HG02884 (cell line): Measurements from ENCODE around the gene CBLB.

Source experiments
- ATAC-seq: cut with Tn5 transposase; IDR thresholded peaks from one replicate; pipeline ENCODE4 v1.9.1; 2021; ENCODE audit warnings: mild to moderate bottlenecking, moderate library complexity; ENCODE audit not compliant: unreplicated experiment

CBLB gene

GRCh38 chr3:105647047-105647446 is 221.8 kb downstream of the CBLB start:
- no peak for ATAC-seq

DNA sequence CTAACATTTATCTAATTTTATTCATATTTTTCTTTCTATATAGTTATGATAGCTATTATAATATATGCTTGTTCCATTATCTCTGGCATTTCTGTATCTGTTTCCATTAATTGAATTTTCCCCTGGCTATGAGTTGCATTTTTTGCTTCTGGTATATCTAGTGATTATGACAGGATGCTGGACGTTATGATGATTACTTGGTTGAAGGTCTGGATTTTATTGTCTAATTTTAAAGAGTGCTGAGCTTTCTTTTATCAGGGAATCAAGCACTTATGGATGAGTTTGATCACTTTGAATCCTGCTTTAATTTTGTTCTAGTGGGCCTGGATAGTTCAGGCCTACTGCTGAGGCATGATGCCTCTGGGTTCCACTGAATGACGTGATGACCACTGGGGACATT is 229.7 kb downstream of the CBLB start:
- no peak for ATAC-seq

DNA sequence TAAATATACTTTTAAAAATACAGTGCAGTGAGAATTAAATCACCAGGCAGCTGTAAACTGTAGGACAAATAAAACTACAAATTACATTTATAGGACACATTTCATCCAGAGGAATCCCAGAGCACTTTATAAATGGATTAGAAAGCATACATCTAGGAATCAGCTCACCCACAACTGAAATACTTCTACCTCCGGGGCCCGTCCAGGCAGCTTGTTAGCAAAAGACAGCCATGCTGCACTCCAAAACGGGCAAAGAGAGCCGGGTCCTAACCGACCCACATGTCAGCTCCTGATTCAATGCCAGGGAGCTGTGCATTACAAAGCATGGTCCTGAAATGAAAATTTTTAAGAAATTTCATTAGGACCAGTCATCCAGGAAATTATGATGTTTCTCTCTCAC is 234.1 kb downstream of the CBLB start:
- no peak for ATAC-seq

DNA sequence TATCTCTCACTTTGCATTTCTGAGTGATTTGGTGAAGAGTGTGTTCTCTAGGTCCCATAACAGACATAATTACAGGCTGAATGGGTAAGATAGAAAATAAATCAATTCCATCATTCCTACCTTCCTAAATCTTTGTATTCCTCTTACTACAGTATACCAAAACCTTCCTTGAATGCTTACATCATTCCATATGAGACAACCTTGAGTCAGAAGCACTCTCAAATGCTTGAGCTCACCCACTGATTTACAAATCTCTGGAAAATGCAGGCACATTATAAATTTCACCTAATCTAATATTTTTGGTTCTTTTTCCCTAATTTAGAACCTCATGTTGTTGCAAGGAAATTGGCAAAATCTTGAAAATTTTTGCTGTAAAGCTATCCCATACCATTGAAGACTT is 239.1 kb downstream of the CBLB start:
- ATAC-seq, result no peak

GRCh38 chr3:105626739-105627138 is 242.1 kb downstream of the CBLB start:
- ATAC-seq, result no peak

GRCh38 chr3:105622169-105622568 is 246.6 kb downstream of the CBLB start:
- ATAC-seq, result no peak

DNA sequence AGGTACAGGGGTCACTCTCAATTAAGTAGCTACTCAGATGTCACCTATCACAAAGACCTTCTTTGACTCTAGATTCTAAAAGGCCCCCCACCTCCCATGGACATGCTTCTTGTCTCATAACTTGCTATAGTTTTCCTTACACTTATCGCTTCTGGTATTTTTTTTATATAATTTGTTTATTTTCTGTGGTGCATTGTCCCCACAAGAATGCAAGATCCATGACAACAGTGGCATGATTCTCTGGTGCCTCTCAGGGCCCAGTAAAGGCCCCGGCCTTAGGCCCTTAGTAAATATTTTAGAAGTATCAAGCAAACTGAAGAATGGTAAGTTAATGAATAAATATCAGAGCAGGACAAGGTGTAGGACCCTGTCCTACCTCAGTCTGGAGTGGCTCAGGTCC is 248.6 kb downstream of the CBLB start:
- no peak for ATAC-seq

DNA sequence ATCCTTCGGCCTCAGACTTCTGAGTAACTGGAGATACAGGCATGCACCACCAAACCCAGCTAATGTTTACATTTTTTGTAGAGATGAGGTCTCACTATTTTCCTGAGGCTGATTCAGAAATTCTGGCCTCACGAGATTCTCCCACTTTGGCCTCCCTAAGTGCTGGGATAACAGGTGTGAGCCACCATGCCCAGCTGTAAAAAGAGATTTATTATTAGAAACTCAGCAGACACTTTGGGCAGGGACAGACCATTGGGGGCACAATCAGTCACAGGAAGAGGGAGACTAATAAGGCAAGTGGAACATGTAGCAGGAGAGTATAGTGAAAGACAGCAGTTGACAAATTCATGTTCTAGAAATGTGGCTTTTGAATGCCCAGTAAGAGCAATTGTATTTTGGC is 249.2 kb downstream of the CBLB start:
- no peak for ATAC-seq

- ATAC-seq, result no peak
These were observed 250.3 kb downstream of the CBLB start for GRCh38 chr3:105618556-105618955.

- ATAC-seq, result no peak
These were observed 252.3 kb downstream of the CBLB start for GRCh38 chr3:105616374-105617121.

- ATAC-seq, result no peak
These were observed 253.0 kb downstream of the CBLB start for GRCh38 chr3:105615814-105616213.

DNA sequence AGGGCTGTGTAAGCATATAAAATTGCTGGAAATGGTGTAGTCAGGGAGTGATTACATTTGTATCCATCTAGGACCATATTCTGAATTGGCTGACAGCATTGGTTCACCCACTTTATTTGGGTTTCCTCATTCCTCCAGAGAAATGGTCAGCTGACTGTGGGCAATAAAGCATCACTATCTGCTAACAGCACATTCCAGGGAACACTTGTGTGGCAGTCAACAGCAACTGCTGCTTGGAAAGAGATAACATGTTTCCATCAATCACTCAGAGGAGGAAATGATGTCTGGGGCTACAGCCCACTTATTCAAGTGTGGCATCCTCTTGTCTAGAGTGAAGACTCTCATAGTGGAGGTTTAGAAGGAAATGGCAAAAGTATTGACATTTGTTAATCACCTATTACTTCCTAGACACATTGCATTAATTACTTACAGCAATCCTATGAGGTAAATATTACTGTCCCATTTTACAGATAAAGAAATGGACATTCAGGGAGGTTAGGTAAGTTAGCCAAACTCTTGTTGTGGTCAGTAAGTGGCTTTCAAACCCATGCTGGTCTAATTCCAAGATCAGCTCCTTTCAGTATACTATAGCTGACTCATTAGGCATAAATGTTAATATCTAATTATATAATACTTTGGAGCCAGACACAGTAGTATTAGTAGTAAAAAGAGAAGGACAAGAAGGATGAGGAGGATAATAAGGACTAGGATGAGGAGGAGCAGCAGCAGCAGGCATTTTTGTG is 254.4 kb downstream of the CBLB start:
- no peak for ATAC-seq

- ATAC-seq, result no peak
These were observed 255.7 kb downstream of the CBLB start for GRCh38 chr3:105613120-105613519.

- ATAC-seq, result no peak
These were observed 257.3 kb downstream of the CBLB start for GRCh38 chr3:105611304-105612192.

DNA sequence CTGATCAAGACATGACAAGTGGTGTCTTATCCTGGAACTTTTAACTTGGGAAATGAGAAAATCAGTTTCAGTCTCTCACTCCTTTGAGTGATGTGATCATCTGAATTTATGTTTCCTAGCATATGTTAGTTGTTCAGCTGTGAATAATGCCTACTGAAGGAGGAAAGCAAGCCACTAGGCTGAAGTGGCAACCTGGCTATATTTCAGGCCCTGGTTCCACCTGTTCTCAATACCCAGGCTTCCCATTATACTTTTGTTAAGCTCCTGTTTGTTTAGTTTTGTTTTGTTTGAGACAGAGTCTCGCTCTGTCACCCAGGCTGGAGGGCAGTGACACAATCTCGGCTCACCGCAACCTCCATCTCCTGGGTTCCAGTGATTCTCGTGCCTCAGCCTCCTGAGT is 258.3 kb downstream of the CBLB start:
- no peak for ATAC-seq

GRCh38 chr3:105608623-105609022 is 260.2 kb downstream of the CBLB start:
- ATAC-seq, result no peak

DNA sequence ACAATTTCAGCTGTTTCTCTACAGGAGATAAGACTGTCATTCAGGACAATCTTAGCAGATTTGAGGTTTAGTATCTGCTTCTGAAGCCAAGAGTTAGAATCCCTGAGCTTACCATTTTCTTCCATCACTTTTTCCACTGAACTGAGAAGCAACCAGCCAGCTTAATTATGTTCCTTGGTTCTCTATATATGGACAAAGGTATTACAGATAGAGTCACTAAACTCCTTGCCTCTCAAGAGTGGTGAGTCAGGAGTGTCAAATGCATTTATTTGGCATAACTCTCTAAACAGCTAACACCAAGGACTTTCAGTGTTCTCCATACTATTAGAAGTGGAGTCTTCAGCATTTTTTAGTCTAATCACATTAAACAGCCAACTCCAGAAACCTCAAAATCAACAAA is 262.8 kb downstream of the CBLB start:
- no peak for ATAC-seq
